SK-N-MC (cell line): ENCODE results near the gene SH3GLB2.

Source experiments
- DNase-seq: peaks from one replicate; pipeline ENCODE4 v3.0.0-alpha.2; 2011; ENCODE audit warnings: low read depth, low spot score
- H3K27ac ChIP-seq: fragments of 200-600 bp; sonication (generic); 2 replicates; pipeline ENCODE4 v1.5.1; 2016; ENCODE audit warnings: mixed run types
- H3K36me3 ChIP-seq: fragments of 200-600 bp; sonication (generic); 2 replicates; pipeline ENCODE4 v1.6.1; 2017; ENCODE audit warnings: antibody characterized with exemption, low read length, mixed read lengths; ENCODE audit not compliant: insufficient read depth
- H3K4me3 ChIP-seq: fragments of 200-600 bp; sonication (generic); 2 replicates; pipeline ENCODE4 v1.5.1; 2016
- H3K9ac ChIP-seq: fragments of 200-600 bp; sonication (generic); 2 replicates; pipeline ENCODE4 v1.8.0; 2017; ENCODE audit warnings: mixed run types, mixed read lengths; ENCODE audit not compliant: insufficient read length
- H3K9me3 ChIP-seq: fragments of 200-600 bp; sonication (generic); 2 replicates; pipeline ENCODE4 v1.6.1; 2017; ENCODE audit warnings: low read depth, mild to moderate bottlenecking, antibody characterized with exemption, low read length, moderate library complexity, mixed read lengths
- EZH2 ChIP-seq: fragments of 200-600 bp; sonication (generic); IDR thresholded peaks from one replicate; pipeline ENCODE4 v1.6.1; 2017; ENCODE audit warnings: antibody characterized with exemption
- FOXP2 ChIP-seq: optimal IDR thresholded peaks from 2 replicates; pipeline ENCODE3; 2011; ENCODE audit warnings: mild to moderate bottlenecking, moderate library complexity; ENCODE audit not compliant: insufficient read depth; ENCODE audit errors: extremely low read length, control extremely low read depth
- POLR2AphosphoS5 ChIP-seq: IDR thresholded peaks from 2 replicates; pipeline ENCODE4 v1.6.1; 2012; ENCODE audit warnings: mild to moderate bottlenecking, low read depth, low read length, borderline replicate concordance

Gene SH3GLB2

DNA sequence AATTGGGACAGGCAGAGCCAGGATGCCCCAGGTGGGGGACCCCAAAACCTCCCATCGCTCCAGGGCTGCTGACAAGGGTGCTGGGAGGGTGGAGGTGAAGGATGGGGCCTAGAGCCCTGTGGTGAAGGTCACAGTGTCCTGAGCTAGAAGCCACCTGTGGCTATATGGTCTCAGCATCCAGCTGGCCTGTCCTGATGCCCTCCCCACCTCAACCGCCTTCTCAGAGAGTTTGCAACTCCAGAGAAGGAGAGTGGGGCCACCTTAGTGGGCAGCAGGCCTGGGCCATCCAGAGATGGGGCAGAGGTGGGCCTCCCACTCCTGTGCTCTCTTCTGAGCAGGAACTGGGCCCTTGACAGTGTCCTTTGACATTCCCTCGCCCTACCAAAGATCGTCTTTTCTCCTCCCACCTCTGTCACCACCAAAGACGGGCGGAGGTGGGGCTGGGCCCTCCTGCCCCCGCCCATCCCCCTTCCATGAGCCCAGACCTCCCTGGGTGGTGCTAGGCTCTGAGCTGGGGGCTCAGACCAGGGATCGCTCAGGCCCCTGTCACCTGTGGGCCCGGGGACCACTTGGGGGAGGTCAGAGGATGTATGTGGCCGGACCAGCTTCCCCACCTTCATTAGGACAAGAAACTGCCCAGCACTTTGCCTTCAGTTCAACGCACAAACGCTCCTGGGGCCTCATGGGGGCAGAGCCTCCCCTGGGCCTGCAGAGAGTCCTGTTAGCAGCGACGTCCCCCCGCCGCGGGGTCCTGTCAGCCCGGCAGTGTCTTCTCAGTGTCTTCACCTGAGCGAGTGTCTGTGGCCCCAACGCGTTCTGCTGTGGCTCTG lies 42.8 kb upstream of the SH3GLB2 start:
- Histone ChIP-seq H3K4me3 (no peak overlapping the region), H3K36me3 (no peaks in the 10 kb centered on the region; the same call in 1 of the 2 replicates), H3K27ac (no peak overlapping the region), H3K9ac (no peak overlapping the region), H3K9me3 (no peaks in the 10 kb centered on the region)
- TF ChIP-seq EZH2 (no peak), POLR2AphosphoS5 (no peak), FOXP2 (no peak)
- no peak for DNase-seq

DNA sequence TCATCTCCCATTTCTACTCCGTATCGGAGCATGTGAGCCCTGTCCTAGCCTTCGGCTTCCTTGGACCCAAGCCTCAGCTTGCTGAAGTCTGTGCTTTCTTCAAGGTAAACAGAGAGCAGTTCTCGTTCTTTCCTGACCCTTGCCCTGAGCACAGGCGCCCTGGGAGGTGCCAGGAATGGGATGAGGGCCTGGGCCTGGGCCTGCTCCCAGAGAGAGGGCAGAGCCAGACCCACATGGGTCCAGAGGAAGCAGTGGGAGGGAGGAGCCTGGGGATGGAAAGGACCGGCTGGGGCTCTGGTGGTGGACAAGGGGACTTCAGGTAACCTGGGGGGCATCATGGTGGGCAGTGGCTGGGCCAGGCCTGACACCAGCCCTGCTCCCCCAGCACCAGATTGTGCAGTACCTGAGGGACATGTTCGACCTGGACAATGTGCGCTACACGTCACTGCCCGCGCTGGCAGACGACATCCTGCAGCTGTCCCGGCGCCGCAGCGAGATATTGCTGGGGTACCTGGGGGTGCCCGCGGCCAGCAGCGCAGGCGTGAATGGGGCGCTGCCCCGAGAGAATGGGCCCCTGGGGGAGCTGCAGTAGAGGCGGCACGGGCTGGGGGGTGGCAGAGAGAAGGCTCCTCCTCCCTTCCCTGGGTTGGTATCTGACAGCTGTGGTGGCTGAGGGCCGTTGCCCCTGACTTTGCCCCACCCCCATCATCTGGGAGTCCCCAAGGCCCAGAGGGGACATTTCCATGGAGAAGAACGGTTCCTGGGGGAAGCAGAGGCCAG lies 41.9 kb upstream of the SH3GLB2 start:
- DNase-seq: no peak
- H3K27ac ChIP-seq: no peak overlapping the region
- H3K36me3 ChIP-seq: no peaks in the 10 kb centered on the region; the same call in 1 of the 2 replicates
- H3K9ac ChIP-seq: no peak overlapping the region
- no peak overlapping the region for H3K4me3 ChIP-seq
- H3K9me3 ChIP-seq: no peaks in the 10 kb centered on the region
- TF ChIP-seq POLR2AphosphoS5: no peak
- TF ChIP-seq EZH2: no peak
- no peak for TF ChIP-seq FOXP2

DNA sequence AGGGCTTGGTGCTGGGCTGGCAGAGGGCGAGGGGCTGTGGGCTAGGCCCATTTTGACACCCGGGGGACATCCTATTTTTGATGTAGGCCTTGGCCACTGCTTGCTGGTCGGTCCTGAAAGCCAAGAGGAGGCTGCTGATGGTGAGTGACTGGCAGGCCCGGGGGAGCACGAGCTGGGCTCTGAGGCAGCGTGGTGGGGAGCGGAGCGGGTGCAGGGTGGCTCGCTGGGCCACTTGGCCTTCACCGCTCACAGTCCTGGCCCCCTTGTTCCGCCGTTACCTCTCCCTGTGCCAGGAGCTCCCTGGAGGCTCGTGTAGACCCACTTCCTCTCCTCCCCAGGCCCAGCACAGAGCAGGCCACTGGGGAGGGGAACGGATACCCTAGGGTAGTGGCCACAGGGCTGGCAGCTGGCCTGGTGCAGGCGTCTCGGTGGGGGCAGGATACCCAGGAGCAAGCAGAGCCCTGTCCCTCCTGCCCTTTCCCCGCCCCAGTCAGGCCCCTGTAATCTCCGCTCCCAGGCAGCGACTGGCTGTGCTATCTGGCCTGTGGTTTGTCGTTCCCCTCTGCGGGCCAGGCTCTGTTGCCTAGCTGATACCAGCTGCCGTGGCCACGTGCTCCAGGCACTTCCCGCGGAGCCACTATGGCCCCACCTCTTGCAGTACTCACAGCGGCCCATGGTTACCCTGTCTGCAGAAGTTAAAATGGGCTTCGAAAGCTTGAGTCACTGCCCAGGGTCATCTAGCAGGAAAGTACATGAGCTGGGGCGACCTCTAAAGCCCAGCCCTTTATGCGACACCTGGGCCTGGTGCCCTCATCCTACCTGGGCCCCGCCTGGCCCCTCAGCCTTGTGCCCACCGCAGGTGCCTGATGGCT lies 41.1 kb upstream of the SH3GLB2 start:
- no peak for TF ChIP-seq EZH2
- no peak for TF ChIP-seq FOXP2
- TF ChIP-seq POLR2AphosphoS5: no peak
- Histone ChIP-seq H3K9ac (no peak overlapping the region), H3K36me3 (no peaks in the 10 kb centered on the region; the same call in 1 of the 2 replicates), H3K4me3 (no peak overlapping the region), H3K9me3 (no peaks in the 10 kb centered on the region), H3K27ac (no peak overlapping the region)
- no peak for DNase-seq

DNA sequence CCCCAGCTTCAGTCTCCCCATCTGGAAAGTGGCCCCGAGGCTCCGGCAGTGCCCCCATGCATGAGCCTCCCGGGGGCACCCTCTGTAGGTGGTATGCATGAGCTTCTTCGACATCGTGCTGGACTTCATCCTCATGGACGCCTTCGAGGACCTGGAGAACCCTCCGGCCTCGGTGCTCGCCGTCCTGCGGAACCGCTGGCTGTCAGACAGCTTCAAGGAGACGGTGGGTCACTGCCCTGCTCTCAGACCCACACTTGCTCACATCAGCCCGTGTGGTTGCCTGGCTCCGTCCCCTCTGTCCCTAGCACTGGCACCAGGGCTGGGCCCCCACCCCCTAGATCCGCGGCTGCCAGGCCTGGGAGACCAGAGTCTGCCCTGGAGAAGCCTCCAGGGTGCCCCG lies 40.0 kb upstream of the SH3GLB2 start:
- Histone ChIP-seq H3K4me3 (no peak overlapping the region), H3K9me3 (no peaks in the 10 kb centered on the region), H3K9ac (no peak overlapping the region), H3K27ac (no peak overlapping the region), H3K36me3 (no peaks in the 10 kb centered on the region; the same call in 1 of the 2 replicates)
- TF ChIP-seq EZH2: no peak
- no peak for TF ChIP-seq POLR2AphosphoS5
- no peak for TF ChIP-seq FOXP2
- no peak for DNase-seq

- Histone ChIP-seq H3K36me3 (no peaks in the 10 kb centered on the region; the same call in 1 of the 2 replicates), H3K9me3 (no peaks in the 10 kb centered on the region), H3K4me3 (no peak overlapping the region), H3K27ac (no peak overlapping the region), H3K9ac (no peak overlapping the region)
- DNase-seq: no peak
- TF ChIP-seq POLR2AphosphoS5 (no peak), EZH2 (no peak), FOXP2 (no peak)
These were observed 36.4 kb upstream of the SH3GLB2 start for GRCh38 chr9:129064499-129064908.

DNA sequence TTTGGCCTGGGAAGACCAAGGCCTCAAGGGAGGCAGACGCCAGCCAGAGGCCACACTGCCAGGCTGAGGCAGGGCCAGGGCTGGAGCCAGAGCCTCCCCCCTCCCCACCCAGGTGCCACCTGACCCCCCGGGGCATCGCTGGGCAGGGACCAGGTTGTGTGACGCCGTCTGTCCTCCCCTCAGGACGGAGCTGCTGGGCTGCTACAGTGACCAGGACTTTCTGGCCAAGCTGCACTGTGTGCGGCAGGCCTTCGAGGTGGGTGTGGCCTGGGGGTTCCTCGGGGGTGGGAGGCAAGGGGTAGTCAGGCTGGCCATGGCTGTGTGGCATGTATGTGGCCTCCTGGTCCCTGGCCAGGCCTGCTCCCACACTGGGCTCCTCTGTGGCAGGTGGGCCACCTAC lies 34.9 kb upstream of the SH3GLB2 start:
- Histone ChIP-seq H3K36me3 (no peaks in the 10 kb centered on the region; the same call in 1 of the 2 replicates), H3K9me3 (no peaks in the 10 kb centered on the region), H3K9ac (no peak overlapping the region), H3K4me3 (no peak overlapping the region), H3K27ac (no peak overlapping the region)
- no peak for DNase-seq
- TF ChIP-seq FOXP2: no peak
- no peak for TF ChIP-seq EZH2
- TF ChIP-seq POLR2AphosphoS5: no peak

- H3K27ac ChIP-seq: no peak overlapping the region
- no peaks in the 10 kb centered on the region for H3K9me3 ChIP-seq
- H3K4me3 ChIP-seq: no peak overlapping the region
- no peaks in the 10 kb centered on the region; the same call in 1 of the 2 replicates for H3K36me3 ChIP-seq
- H3K9ac ChIP-seq: no peak overlapping the region
- no peak for DNase-seq
- no peak for TF ChIP-seq EZH2
- no peak for TF ChIP-seq FOXP2
- no peak for TF ChIP-seq POLR2AphosphoS5
These were observed 32.9 kb upstream of the SH3GLB2 start for GRCh38 chr9:129060991-129061390.
